Mesendoderm (in vitro differentiated cells): Measurements from ENCODE around the gene ZNF660.

ENCODE experiments used
- DNase-seq: peaks from one replicate; pipeline ENCODE4 v3.0.0; 2013
- H2AK5ac ChIP-seq: 2 replicates; pipeline ENCODE4 v1.6.1; 2013; ENCODE audit warnings: low read length, inconsistent platforms
- H2BK120ac ChIP-seq: 2 replicates; pipeline ENCODE4 v1.6.1; 2013; ENCODE audit warnings: low read depth, mild to moderate bottlenecking, low read length, moderate library complexity, mixed read lengths
- H2BK15ac ChIP-seq: replicated peaks from 2 replicates; pipeline ENCODE4 v1.6.1; 2013; ENCODE audit warnings: low read depth, mild to moderate bottlenecking, moderate library complexity
- H2BK5ac ChIP-seq: 2 replicates; pipeline ENCODE4 v1.6.1; 2013; ENCODE audit warnings: low read length, inconsistent platforms
- H3K18ac ChIP-seq: 2 replicates; pipeline ENCODE4 v1.6.1; 2013; ENCODE audit warnings: mild to moderate bottlenecking, low read length, mixed read lengths
- H3K23ac ChIP-seq: one replicate; pipeline ENCODE4 v1.6.1; 2013; ENCODE audit warnings: low read length
- H3K27ac ChIP-seq: 2 replicates; pipeline ENCODE4 v1.5.1; 2013; ENCODE audit warnings: low read depth, mild to moderate bottlenecking, inconsistent platforms, low read length, moderate library complexity
- H3K27me3 ChIP-seq: 2 replicates; pipeline ENCODE4 v1.6.1; 2013; ENCODE audit warnings: low read length, control low read depth, mild to moderate bottlenecking, inconsistent platforms; ENCODE audit not compliant: insufficient read depth, poor library complexity
- H3K36me3 ChIP-seq: 2 replicates; pipeline ENCODE4 v1.6.1; 2013; ENCODE audit warnings: low read length, inconsistent platforms; ENCODE audit not compliant: control insufficient read depth, insufficient read depth
- H3K4ac ChIP-seq: one replicate; pipeline ENCODE4 v1.6.1; 2013; ENCODE audit warnings: low read depth, mild to moderate bottlenecking, low read length, moderate library complexity
- H3K4me1 ChIP-seq: 2 replicates; pipeline ENCODE4 v1.6.1; 2013; ENCODE audit warnings: low read depth, low read length, inconsistent platforms; ENCODE audit not compliant: control insufficient read depth
- H3K4me2 ChIP-seq: 2 replicates; pipeline ENCODE4 v1.6.1; 2013; ENCODE audit warnings: low read length
- H3K4me3 ChIP-seq: 2 replicates; pipeline ENCODE4 v1.5.1; 2013; ENCODE audit warnings: mild to moderate bottlenecking, low read length
- H3K56ac ChIP-seq: one replicate; pipeline ENCODE4 v1.6.1; 2013; ENCODE audit warnings: low read length
- H3K79me1 ChIP-seq: 2 replicates; pipeline ENCODE4 v1.6.1; 2013; ENCODE audit warnings: low read length, inconsistent platforms
- H3K79me2 ChIP-seq: 2 replicates; pipeline ENCODE4 v1.6.1; 2013; ENCODE audit warnings: mild to moderate bottlenecking, low read length; ENCODE audit not compliant: control insufficient read depth, insufficient read depth
- H3K9ac ChIP-seq: 2 replicates; pipeline ENCODE4 v1.6.1; 2013; ENCODE audit warnings: low read length, inconsistent platforms
- H4K5ac ChIP-seq: one replicate; pipeline ENCODE4 v1.6.1; 2013; ENCODE audit warnings: low read length
- H4K8ac ChIP-seq: one replicate; pipeline ENCODE4 v1.6.1; 2013; ENCODE audit warnings: low read depth, mild to moderate bottlenecking, control low read depth, low read length, moderate library complexity
- WGBS: extraction: QIAGEN DNeasy Blood & Tissue Kit; methylation state at CpG from one replicate; pipeline ENCODE4 v1.1.7; 2013; ENCODE audit warnings: low lambda C conversion rate, missing lambda C conversion rate; ENCODE audit not compliant: insufficient coverage; ENCODE audit errors: extremely low coverage; 5-methylcytosine and 5-hydroxymethylcytosine counted together

The ZNF660 gene

GRCh38 chr3:44557074-44557473, 27.7 kb upstream of the ZNF660 start:
- H4K5ac ChIP-seq, result no peak overlapping the region
- no peaks in the 10 kb centered on the region for H3K27me3 ChIP-seq
- peaks cover 4% of the 10 kb centered on the region for H3K79me2 ChIP-seq
- no peak overlapping the region for H3K56ac ChIP-seq
- H3K27ac ChIP-seq, result no peak overlapping the region
- no peak overlapping the region for H3K4me3 ChIP-seq
- no peak overlapping the region for H2BK5ac ChIP-seq
- peaks cover 7% of the 10 kb centered on the region for H3K4me1 ChIP-seq
- H3K4ac ChIP-seq, result no peak overlapping the region
- no peak overlapping the region for H2BK15ac ChIP-seq
- WGBS, result no CpG with 5 or more reads among the region's 9 CpGs
- H3K79me1 ChIP-seq, result peaks cover 10% of the 10 kb centered on the region
- no peak overlapping the region for H4K8ac ChIP-seq
- no peak for DNase-seq
- H3K36me3 ChIP-seq, result peaks cover 3% of the 10 kb centered on the region
- no peak overlapping the region for H3K4me2 ChIP-seq
- no peak overlapping the region for H3K23ac ChIP-seq
- no peak overlapping the region for H3K9ac ChIP-seq
- H3K18ac ChIP-seq, result no peak overlapping the region
- H2AK5ac ChIP-seq, result no peak overlapping the region
- no peak overlapping the region for H2BK120ac ChIP-seq

- no peak overlapping the region for H4K5ac ChIP-seq
- peaks cover under 1% of the 10 kb centered on the region for H3K4me1 ChIP-seq
- H3K18ac ChIP-seq, result no peak overlapping the region
- H3K27me3 ChIP-seq, result no peaks in the 10 kb centered on the region
- no peak overlapping the region for H3K4me2 ChIP-seq
- H3K9ac ChIP-seq, result no peak overlapping the region
- H3K4ac ChIP-seq, result no peak overlapping the region
- H2AK5ac ChIP-seq, result no peak overlapping the region
- H3K79me1 ChIP-seq, result peaks cover 4% of the 10 kb centered on the region
- H2BK15ac ChIP-seq, result no peak overlapping the region
- no peak overlapping the region for H2BK120ac ChIP-seq
- no peak overlapping the region for H3K4me3 ChIP-seq
- no peak overlapping the region for H3K56ac ChIP-seq
- H3K36me3 ChIP-seq, result peaks cover 5% of the 10 kb centered on the region
- no peak overlapping the region for H3K23ac ChIP-seq
- H3K79me2 ChIP-seq, result no peaks in the 10 kb centered on the region
- no peak overlapping the region for H2BK5ac ChIP-seq
- H4K8ac ChIP-seq, result no peak overlapping the region
- no peak overlapping the region for H3K27ac ChIP-seq
- no peak for DNase-seq
- no CpG with 5 or more reads among the region's 1 CpG for WGBS
Observed at GRCh38 chr3:44561076-44561475, 23.7 kb upstream of the ZNF660 start.

- Histone ChIP-seq H3K36me3 (peaks cover 5% of the 10 kb centered on the region), H2AK5ac (no peak overlapping the region)
- no peak for DNase-seq
Observed at GRCh38 chr3:44562147-44562546, 22.6 kb upstream of the ZNF660 start.

GRCh38 chr3:44568561-44568960, 16.2 kb upstream of the ZNF660 start:
- DNase-seq, result no peak
- H3K18ac ChIP-seq, result no peak overlapping the region
- H2BK120ac ChIP-seq, result no peak overlapping the region
- WGBS, result no CpG with 5 or more reads among the region's 1 CpG
- H2BK5ac ChIP-seq, result no peak overlapping the region
- no peaks in the 10 kb centered on the region for H3K79me2 ChIP-seq
- H3K4me2 ChIP-seq, result no peak overlapping the region
- H3K36me3 ChIP-seq, result peaks cover 16% of the 10 kb centered on the region
- no peaks in the 10 kb centered on the region for H3K27me3 ChIP-seq
- no peak overlapping the region for H4K5ac ChIP-seq
- no peak overlapping the region for H3K9ac ChIP-seq
- no peak overlapping the region for H3K23ac ChIP-seq
- no peak overlapping the region for H3K4me3 ChIP-seq
- no peak overlapping the region for H3K56ac ChIP-seq
- H2AK5ac ChIP-seq, result no peak overlapping the region
- no peak overlapping the region for H2BK15ac ChIP-seq
- no peaks in the 10 kb centered on the region for H3K4me1 ChIP-seq
- no peak overlapping the region for H3K27ac ChIP-seq
- no peak overlapping the region for H4K8ac ChIP-seq
- H3K4ac ChIP-seq, result no peak overlapping the region
- H3K79me1 ChIP-seq, result no peaks in the 10 kb centered on the region

More at GRCh38 chr3:44562147-44562546, 22.6 kb upstream of the ZNF660 start:
- Histone ChIP-seq H4K8ac (no peak overlapping the region), H3K4me2 (no peak overlapping the region), H2BK120ac (no peak overlapping the region), H3K9ac (no peak overlapping the region), H3K23ac (no peak overlapping the region), H3K79me1 (peaks cover 2% of the 10 kb centered on the region), H3K56ac (no peak overlapping the region), H3K27ac (no peak overlapping the region), H4K5ac (no peak overlapping the region), H3K18ac (no peak overlapping the region), H2BK15ac (no peak overlapping the region), H3K27me3 (no peaks in the 10 kb centered on the region), H3K4ac (no peak overlapping the region), H2BK5ac (no peak overlapping the region), H3K79me2 (no peaks in the 10 kb centered on the region), H3K4me3 (no peak overlapping the region), H3K4me1 (no peaks in the 10 kb centered on the region)
- WGBS, result no CpG with 5 or more reads among the region's 3 CpGs

GRCh38 chr3:44571024-44571423, 13.7 kb upstream of the ZNF660 start:
- Histone ChIP-seq H3K36me3 (peaks cover 14% of the 10 kb centered on the region), H4K5ac (no peak overlapping the region), H3K27me3 (no peaks in the 10 kb centered on the region), H3K27ac (no peak overlapping the region), H2BK120ac (no peak overlapping the region), H3K23ac (no peak overlapping the region), H2BK5ac (no peak overlapping the region), H4K8ac (no peak overlapping the region), H3K4me2 (no peak overlapping the region), H3K18ac (no peak overlapping the region), H3K4me1 (no peaks in the 10 kb centered on the region), H2AK5ac (no peak overlapping the region), H3K56ac (no peak overlapping the region), H3K79me2 (no peaks in the 10 kb centered on the region), H3K9ac (no peak overlapping the region), H3K4me3 (no peak overlapping the region), H3K79me1 (no peaks in the 10 kb centered on the region), H3K4ac (no peak overlapping the region), H2BK15ac (no peak overlapping the region)
- WGBS, result no CpG with 5 or more reads among the region's 4 CpGs
- DNase-seq, result no peak

- H2BK15ac ChIP-seq, result no peak overlapping the region
- no peaks in the 10 kb centered on the region for H3K36me3 ChIP-seq
- no peak overlapping the region for H3K27ac ChIP-seq
- H3K79me2 ChIP-seq, result no peaks in the 10 kb centered on the region
- H2AK5ac ChIP-seq, result no peak overlapping the region
- no peak overlapping the region for H3K9ac ChIP-seq
- H3K4ac ChIP-seq, result no peak overlapping the region
- no peak overlapping the region for H2BK120ac ChIP-seq
- no peak for DNase-seq
- H3K56ac ChIP-seq, result no peak overlapping the region
- H3K79me1 ChIP-seq, result no peaks in the 10 kb centered on the region
- no peaks in the 10 kb centered on the region for H3K27me3 ChIP-seq
- H3K4me3 ChIP-seq, result no peak overlapping the region
- H4K8ac ChIP-seq, result no peak overlapping the region
- no peak overlapping the region for H2BK5ac ChIP-seq
- H3K23ac ChIP-seq, result no peak overlapping the region
- no peak overlapping the region for H3K18ac ChIP-seq
- H4K5ac ChIP-seq, result no peak overlapping the region
- H3K4me1 ChIP-seq, result no peaks in the 10 kb centered on the region
- no peak overlapping the region for H3K4me2 ChIP-seq
Observed at GRCh38 chr3:44576613-44577012, 8.2 kb upstream of the ZNF660 start.
